GM12864 (cell line): Measurements from ENCODE around the gene PLA2G10.
"Not testable (repeated sequence)": the region's sequence is repeated elsewhere in the genome, so short reads cannot be mapped to it uniquely, and the experiment has no call there.

Experiments
- DNase-seq: peaks from one replicate; pipeline ENCODE4 v3.0.0-alpha.2; 2011; ENCODE audit warnings: low read depth
- H3K4me3 ChIP-seq: 2 replicates; pipeline ENCODE4 v1.5.1; 2011; ENCODE audit warnings: mild to moderate bottlenecking, low read depth, low read length, control low read depth
- TF ChIP-seq, protein P1 (sequence below): IDR thresholded peaks from 2 replicates; pipeline ENCODE4 v1.5.1; 2011; ENCODE audit warnings: low read depth, mild to moderate bottlenecking, moderate library complexity, low read length, control low read depth, inconsistent platforms; ENCODE audit errors: missing control alignments

PLA2G10 gene

DNA sequence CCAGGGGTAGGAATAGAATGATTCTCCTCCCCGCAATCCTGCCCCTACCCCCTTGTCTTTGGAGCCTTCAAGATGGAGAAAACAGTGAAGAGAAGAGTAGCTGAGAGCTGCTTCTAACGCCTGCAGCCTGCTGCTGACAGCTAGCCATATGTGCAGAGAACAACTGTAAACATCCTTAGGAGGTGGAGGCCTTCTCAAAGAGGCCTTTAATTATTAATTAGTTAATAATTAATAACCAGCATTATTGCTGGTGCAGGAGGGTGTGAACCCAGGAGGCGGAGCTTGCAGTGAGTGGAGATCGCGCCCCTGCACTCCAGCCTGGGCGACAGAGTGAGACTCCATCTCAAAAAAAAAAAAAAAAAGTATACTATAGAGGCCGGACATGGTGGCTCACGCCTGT is 52.9 kb downstream of the PLA2G10 start:
- H3K4me3 ChIP-seq = no peak overlapping the region
- no peak for DNase-seq
- TF ChIP-seq, protein P1, sequence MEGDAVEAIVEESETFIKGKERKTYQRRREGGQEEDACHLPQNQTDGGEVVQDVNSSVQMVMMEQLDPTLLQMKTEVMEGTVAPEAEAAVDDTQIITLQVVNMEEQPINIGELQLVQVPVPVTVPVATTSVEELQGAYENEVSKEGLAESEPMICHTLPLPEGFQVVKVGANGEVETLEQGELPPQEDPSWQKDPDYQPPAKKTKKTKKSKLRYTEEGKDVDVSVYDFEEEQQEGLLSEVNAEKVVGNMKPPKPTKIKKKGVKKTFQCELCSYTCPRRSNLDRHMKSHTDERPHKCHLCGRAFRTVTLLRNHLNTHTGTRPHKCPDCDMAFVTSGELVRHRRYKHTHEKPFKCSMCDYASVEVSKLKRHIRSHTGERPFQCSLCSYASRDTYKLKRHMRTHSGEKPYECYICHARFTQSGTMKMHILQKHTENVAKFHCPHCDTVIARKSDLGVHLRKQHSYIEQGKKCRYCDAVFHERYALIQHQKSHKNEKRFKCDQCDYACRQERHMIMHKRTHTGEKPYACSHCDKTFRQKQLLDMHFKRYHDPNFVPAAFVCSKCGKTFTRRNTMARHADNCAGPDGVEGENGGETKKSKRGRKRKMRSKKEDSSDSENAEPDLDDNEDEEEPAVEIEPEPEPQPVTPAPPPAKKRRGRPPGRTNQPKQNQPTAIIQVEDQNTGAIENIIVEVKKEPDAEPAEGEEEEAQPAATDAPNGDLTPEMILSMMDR = no peak

DNA sequence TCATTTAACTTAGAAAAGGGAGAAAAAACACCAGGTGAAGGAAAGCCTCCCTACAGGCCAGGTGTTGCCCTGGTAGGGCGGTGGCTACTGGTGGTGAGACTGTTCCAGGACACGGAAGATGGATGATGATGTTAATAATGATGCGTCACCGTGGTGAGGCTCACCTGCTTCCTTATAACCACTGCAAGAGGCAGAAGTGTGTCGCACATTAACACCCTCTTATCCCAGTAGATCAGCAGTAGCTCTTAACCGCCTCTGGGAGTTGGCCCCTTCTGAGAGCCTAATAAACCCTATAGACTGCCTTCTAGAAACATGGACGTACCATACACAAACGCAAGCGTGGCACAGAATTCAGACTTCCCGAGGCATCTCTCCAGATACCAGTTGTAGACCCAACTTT is 53.6 kb downstream of the PLA2G10 start:
- no peak overlapping the region for H3K4me3 ChIP-seq
- DNase-seq = no peak
- TF ChIP-seq, protein P1 = no peak

DNA sequence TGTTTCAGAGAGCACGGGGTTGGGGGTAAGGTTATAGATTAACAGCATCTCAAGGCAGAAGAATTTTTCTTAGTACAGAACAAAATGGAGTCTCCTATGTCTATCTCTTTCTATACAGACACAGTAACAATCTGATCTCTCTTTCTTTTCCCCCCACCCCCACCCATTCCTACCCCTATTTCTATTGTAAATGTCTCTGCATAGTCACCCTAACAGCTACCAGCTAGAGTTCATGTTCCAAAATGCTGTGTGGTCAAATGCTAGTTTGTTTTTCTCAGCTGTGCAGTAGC is 57.2 kb downstream of the PLA2G10 start:
- H3K4me3 ChIP-seq, DNase-seq: not testable (repeated sequence)

DNA sequence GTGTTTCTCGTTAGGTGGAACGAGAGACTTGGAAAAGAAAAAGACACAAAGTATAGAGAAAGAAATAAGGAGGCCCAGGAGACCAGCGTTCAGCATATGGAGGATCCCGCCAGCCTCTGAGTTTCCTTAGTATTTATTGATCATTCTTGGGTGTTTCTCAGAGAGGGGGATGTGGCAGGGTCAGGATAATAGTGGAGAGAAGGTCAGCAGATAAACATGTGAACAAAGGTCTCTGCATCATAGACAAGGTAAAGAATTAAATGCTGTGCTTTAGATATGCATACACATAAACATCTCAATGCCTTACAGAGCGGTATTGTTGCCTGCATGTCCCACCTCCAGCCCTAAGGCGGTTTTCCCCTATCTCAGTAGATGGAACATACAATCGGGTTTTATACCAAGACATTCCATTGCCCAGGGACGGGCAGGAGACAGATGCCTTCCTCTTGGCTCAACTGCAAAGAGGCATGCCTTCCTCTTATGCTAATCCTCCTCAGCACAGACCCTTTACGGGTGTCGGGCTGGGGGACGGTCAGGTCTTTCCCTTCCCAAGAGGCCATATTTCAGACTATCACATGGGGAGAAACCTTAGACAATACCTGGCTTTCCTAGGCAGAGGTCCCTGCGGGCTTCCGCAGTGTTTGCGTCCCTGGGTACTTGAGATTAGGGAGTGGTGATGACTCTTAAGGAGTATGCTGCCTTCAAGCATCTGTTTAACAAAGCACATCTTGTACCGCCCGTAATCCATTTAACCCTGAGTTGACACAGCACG is 57.7 kb downstream of the PLA2G10 start:
- not testable (repeated sequence) for H3K4me3 ChIP-seq, DNase-seq

DNA sequence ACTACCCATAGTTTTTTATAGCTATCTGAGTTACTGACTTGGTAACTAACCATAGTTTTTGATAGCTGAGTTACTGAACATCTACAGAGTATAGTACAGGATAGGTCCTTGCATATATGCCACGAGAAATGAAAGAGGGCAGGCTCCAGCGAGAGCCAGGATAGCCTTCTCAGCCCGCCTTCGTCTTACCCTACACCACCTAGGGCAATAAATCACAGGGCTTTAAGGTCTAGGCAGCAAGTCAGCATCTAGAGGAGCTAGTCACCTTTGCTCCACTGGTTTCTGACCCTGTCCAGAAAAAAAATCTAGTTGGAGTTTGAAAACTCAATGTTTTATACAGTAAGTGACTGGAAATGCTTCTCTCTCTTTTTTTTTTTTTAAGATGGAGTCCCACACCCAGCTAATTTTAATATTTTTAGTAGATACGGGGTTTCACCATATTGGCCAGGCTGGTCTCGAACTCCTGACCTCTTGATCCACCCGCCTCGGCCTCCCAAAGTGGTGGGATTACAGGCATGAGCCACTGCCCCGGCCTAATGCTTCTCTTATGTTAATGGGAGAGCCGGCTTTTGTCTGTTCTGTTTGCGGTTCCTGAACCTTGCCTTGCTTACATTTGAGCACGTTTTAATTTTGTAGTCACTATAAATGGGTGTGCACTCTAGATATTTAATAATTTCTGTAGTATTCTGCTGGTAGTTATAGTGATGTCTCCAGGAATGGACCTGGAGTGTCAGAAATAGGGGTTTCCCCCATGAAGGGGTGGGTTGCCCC is 58.5 kb downstream of the PLA2G10 start:
- TF ChIP-seq, protein P1 = no peak
- no peak overlapping the region for H3K4me3 ChIP-seq
- no peak for DNase-seq

DNA sequence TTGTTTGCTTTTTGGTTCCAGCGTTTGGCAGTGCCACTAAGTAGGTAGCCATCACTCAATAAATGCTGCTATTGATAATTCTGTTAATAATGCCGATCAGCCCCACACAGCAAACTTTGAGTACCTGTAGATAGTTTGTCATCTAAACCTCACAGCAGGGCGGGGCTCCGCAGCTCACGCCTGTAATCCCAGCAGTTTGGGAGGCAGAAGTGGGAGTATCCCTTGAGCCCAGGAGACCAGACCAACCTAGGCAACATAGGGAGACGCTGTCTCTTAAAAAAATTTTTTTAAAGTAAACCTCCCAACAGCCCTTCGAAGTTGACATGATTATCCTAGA is 59.8 kb downstream of the PLA2G10 start:
- H3K4me3 ChIP-seq = peak overlapping the region; percentile 96
- no peak for DNase-seq
- TF ChIP-seq, protein P1 = no peak

DNA sequence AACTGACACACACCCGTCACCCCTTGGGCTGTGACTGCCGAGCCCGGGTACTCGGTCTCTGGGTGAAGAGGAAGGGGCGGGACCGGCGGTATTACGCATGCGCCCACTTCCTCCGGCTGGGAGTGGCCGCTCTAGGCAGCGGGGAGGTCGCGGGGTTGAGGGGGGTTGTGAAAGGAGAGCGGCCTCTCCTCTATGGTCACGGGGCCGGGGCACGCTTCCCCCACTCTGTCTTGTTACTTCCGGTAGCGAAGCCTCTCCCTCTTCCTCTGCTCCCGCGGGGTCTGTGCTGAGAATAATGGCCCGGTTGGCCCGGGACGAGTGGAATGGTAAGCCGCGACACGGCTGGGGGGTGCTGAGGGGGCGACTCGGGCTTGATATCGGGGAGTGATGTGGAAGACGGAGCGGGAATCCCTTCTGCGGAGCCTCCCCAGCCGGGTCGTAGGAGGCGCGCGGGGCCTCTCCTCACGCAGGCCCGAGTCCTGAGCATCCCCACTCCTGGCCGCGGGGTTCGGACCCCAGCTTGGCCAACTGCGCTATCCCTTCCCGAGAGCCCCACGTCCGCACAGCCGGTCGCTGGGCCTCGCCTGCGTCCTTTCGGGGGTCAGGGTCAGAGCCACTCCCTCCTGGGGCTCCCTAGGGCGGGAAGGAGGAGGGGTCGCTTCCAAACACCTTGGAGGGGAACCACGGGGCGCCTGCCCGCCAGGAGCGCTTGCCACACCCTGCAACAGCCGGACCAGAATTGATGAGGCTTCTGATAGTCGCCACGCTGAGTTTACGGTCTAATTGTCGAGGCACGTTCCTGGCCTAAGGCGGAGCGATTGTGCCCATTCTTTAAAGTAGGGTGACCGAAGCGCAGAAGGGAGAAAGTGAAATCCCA is 61.2 kb downstream of the PLA2G10 start, which contains the start of gene BFAR:
BFAR (plus strand) TSS at position 259 of the 877 bp plus-strand sequence. CDS start 11,396 bp downstream, outside the sequence.
- DNase-seq = peak; percentile 93
- peak within 1 kb of the TSS; percentile 96 for H3K4me3 ChIP-seq
- TF ChIP-seq, protein P1 = no peak

DNA sequence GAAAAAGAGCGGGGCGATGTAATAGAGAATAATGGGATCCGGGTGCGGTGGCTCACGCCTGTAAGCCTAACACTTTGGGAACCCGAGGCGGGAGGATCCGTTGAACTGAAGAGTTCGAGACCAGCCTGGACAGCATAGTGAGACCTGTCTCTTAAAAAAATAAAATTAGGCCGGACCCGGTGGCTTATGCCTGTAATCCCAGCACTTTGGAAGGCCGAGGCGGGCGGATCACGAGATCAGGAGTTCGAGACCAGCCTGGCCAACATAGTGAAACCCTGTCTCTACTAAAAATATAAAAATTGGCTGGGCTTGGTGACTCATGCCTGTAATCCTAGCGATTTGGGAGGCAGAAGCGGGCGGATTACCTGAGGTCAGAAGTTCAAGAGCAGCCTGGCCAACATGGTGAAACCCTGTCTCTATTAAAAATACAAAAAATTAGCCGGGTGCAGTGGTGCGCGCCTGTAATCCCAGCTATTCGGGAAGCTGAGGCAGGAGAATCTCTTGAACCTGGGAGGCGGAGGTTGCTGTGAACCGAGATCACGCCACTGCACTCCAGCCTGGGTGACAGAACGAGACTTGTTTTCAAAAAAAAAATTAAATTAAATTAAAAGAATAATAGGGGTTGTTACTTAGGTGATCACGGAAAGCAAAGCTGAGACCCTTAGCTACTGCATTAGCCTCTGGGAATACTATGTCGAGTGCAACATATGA is 63.3 kb downstream of the PLA2G10 start:
- peak overlapping the region; percentile 33; the same call in 1 of the 2 replicates for H3K4me3 ChIP-seq

More for the DNA sequence above, 63.3 kb downstream of the PLA2G10 start:
- not testable (repeated sequence) for DNase-seq
